HepG2 (cell line): ENCODE measurements around the gene PCIF1. TPM values are rescaled to one million over a fixed set of nuclear protein-coding genes. Genes with fewer than 3 reads are reported as not detected.

Experiments used
- CCDC6 ChIP-seq: sonication (generic); formaldehyde crosslinking; IDR thresholded peaks from 2 replicates; pipeline ENCODE4 v1.8.1; 2022; ENCODE audit warnings: mild to moderate bottlenecking, missing genetic modification reagents, moderate library complexity
- CEBPB ChIP-seq: IDR thresholded peaks from 2 replicates; pipeline ENCODE4 v1.6.1; 2011; ENCODE audit warnings: low read depth, low read length, improper control_type of control experiment, borderline replicate concordance
- FOXK2 ChIP-seq: fragments of 450-650 bp; IDR thresholded peaks from 2 replicates; pipeline ENCODE4 v1.6.1; 2016
- HOXA7 ChIP-seq: sonication (generic); formaldehyde crosslinking; IDR thresholded peaks from 2 replicates; pipeline ENCODE4 v1.8.1; 2022; ENCODE audit warnings: mild to moderate bottlenecking, missing genetic modification reagents, moderate library complexity
- ISX ChIP-seq: sonication (generic); formaldehyde crosslinking; conservative IDR thresholded peaks from 2 replicates; pipeline ENCODE4 v1.5.0; 2020; ENCODE audit warnings: missing genetic modification reagents
- MAFF ChIP-seq: IDR thresholded peaks from 2 replicates; pipeline ENCODE4 v1.6.1; 2011; ENCODE audit warnings: low read depth, low read length, improper control_type of control experiment
- MEF2D ChIP-seq: sonication (generic); formaldehyde crosslinking; IDR thresholded peaks from 2 replicates; pipeline ENCODE4 v1.5.1; 2020; ENCODE audit warnings: mild to moderate bottlenecking, missing genetic modification reagents
- NFE2L1 ChIP-seq: sonication (generic); formaldehyde crosslinking; IDR thresholded peaks from 2 replicates; pipeline ENCODE4 v1.4.0; 2020; ENCODE audit warnings: missing genetic modification reagents, mild to moderate bottlenecking, borderline replicate concordance
- ZNF530 ChIP-seq: sonication (generic); formaldehyde crosslinking; IDR thresholded peaks from 2 replicates; pipeline ENCODE4 v1.5.0; 2020; ENCODE audit warnings: low read depth, mild to moderate bottlenecking, missing genetic modification reagents
- ZNF792 ChIP-seq: IDR thresholded peaks from 2 replicates; pipeline ENCODE4 v1.6.1; 2016
- ZSCAN22 ChIP-seq: sonication (generic); formaldehyde crosslinking; IDR thresholded peaks from 2 replicates; pipeline ENCODE4 v1.4.0; 2020; ENCODE audit warnings: mild to moderate bottlenecking, missing genetic modification reagents
- polyA plus RNA-seq, 8 experiments: library from polyadenylated mRNA; depleted of rRNA in 3 of 8; stranded (reverse) in 7 of 8; unstranded in 1 of 8; fragments of >200 nt; fragmentation: Illumina TruSeq in 4 of 8; extraction: Trizol in 4 of 8; gene quantifications; 2 replicates each; pipeline versions ENCODE4 v1.2.1 to v1.2.3, GENCODE V29; 2011 to 2016; ENCODE audit warnings: low read depth in 4 of 8, missing spikeins in 1 of 8, mixed read lengths in 1 of 8; ENCODE audit not compliant: insufficient read depth in 1 of 8
- total RNA-seq, 5 experiments: library from RNA; depleted of rRNA; stranded (reverse); fragments of >200 nt; fragmentation: Illumina TruSeq; extraction: Trizol; gene quantifications; 2 replicates each; pipeline ENCODE4 v1.2.3, GENCODE V29; 2016; ENCODE audit warnings: low read depth in 1 of 5
- TF ChIP-seq, protein P1 (sequence below): sonication (generic); formaldehyde crosslinking; conservative IDR thresholded peaks from 2 replicates; pipeline ENCODE4 v1.8.0; 2022; ENCODE audit warnings: low read depth, missing genetic modification reagents
- TF ChIP-seq, protein P2 (sequence below): sonication (generic); formaldehyde crosslinking; IDR thresholded peaks from 2 replicates; pipeline ENCODE4 v1.9.0; 2022; ENCODE audit warnings: low read depth, missing genetic modification reagents
- TF ChIP-seq, protein P3 (sequence below): fragments of 450-650 bp; IDR thresholded peaks from 2 replicates; pipeline ENCODE4 v1.6.1; 2017; ENCODE audit warnings: mild to moderate bottlenecking
- TF ChIP-seq, protein P4 (sequence below): sonication (generic); formaldehyde crosslinking; IDR thresholded peaks from 2 replicates; pipeline ENCODE4 v1.4.0; 2020; ENCODE audit warnings: missing genetic modification reagents, borderline replicate concordance
- TF ChIP-seq, protein P5 (sequence below), 2 experiments: IDR thresholded peaks; 2 replicates each; pipeline ENCODE4 v1.6.1; 2011 to 2012; ENCODE audit warnings: low read length in 2 of 2, borderline replicate concordance in 1 of 2, low read depth in 1 of 2, mild to moderate bottlenecking in 1 of 2, moderate library complexity in 1 of 2

PCIF1 gene
- total and polyA plus RNA-seq, 2 of the 13 experiments (the other 11 are each of a cell fraction or from before 2014, with no cell fraction given) = 20.9 to 24.4 TPM

DNA sequence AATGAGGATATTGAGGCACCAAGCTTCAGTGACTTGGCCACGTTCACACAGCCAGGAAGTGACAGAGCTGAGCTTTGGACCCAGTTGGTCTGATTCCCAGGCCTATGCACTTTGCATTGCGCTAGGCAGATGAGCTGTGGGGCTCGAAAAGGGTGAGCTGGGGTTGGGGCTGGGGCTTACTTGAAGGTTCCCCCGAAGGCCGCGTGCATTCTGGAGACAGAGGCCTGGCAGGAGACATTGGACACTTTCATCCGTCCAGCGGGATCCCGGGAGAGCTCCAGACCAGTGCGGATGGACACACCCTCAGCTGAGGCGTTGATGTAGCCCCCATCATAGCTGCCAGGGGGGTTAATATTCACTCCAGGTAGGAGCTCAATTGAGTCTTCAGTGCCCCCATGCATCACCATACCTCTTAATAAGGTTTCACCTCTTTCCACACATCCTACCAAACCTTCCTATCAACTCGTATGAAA, 25.1 kb upstream of the PCIF1 start (continued):
- TF ChIP-seq CEBPB = peak; percentile 12; the same call in 1 of the 2 replicates
- TF ChIP-seq, protein P1, sequence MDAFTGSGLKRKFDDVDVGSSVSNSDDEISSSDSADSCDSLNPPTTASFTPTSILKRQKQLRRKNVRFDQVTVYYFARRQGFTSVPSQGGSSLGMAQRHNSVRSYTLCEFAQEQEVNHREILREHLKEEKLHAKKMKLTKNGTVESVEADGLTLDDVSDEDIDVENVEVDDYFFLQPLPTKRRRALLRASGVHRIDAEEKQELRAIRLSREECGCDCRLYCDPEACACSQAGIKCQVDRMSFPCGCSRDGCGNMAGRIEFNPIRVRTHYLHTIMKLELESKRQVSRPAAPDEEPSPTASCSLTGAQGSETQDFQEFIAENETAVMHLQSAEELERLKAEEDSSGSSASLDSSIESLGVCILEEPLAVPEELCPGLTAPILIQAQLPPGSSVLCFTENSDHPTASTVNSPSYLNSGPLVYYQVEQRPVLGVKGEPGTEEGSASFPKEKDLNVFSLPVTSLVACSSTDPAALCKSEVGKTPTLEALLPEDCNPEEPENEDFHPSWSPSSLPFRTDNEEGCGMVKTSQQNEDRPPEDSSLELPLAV = no peak
- no peak for TF ChIP-seq CCDC6 (CRISPR knock-in tag)
- peak; percentile 75 for TF ChIP-seq MEF2D
- TF ChIP-seq NFE2L1 (CRISPR knock-in tag) = no peak
- no peak for TF ChIP-seq ISX (CRISPR knock-in tag)
- TF ChIP-seq ZNF530 (CRISPR knock-in tag) = no peak
- TF ChIP-seq, protein P2, sequence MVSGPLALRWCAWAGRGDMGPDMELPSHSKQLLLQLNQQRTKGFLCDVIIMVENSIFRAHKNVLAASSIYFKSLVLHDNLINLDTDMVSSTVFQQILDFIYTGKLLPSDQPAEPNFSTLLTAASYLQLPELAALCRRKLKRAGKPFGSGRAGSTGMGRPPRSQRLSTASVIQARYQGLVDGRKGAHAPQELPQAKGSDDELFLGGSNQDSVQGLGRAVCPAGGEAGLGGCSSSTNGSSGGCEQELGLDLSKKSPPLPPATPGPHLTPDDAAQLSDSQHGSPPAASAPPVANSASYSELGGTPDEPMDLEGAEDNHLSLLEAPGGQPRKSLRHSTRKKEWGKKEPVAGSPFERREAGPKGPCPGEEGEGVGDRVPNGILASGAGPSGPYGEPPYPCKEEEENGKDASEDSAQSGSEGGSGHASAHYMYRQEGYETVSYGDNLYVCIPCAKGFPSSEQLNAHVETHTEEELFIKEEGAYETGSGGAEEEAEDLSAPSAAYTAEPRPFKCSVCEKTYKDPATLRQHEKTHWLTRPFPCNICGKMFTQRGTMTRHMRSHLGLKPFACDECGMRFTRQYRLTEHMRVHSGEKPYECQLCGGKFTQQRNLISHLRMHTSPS = no peak
- TF ChIP-seq, protein P3, sequence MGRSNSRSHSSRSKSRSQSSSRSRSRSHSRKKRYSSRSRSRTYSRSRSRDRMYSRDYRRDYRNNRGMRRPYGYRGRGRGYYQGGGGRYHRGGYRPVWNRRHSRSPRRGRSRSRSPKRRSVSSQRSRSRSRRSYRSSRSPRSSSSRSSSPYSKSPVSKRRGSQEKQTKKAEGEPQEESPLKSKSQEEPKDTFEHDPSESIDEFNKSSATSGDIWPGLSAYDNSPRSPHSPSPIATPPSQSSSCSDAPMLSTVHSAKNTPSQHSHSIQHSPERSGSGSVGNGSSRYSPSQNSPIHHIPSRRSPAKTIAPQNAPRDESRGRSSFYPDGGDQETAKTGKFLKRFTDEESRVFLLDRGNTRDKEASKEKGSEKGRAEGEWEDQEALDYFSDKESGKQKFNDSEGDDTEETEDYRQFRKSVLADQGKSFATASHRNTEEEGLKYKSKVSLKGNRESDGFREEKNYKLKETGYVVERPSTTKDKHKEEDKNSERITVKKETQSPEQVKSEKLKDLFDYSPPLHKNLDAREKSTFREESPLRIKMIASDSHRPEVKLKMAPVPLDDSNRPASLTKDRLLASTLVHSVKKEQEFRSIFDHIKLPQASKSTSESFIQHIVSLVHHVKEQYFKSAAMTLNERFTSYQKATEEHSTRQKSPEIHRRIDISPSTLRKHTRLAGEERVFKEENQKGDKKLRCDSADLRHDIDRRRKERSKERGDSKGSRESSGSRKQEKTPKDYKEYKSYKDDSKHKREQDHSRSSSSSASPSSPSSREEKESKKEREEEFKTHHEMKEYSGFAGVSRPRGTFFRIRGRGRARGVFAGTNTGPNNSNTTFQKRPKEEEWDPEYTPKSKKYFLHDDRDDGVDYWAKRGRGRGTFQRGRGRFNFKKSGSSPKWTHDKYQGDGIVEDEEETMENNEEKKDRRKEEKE = no peak
- TF ChIP-seq, protein P4, sequence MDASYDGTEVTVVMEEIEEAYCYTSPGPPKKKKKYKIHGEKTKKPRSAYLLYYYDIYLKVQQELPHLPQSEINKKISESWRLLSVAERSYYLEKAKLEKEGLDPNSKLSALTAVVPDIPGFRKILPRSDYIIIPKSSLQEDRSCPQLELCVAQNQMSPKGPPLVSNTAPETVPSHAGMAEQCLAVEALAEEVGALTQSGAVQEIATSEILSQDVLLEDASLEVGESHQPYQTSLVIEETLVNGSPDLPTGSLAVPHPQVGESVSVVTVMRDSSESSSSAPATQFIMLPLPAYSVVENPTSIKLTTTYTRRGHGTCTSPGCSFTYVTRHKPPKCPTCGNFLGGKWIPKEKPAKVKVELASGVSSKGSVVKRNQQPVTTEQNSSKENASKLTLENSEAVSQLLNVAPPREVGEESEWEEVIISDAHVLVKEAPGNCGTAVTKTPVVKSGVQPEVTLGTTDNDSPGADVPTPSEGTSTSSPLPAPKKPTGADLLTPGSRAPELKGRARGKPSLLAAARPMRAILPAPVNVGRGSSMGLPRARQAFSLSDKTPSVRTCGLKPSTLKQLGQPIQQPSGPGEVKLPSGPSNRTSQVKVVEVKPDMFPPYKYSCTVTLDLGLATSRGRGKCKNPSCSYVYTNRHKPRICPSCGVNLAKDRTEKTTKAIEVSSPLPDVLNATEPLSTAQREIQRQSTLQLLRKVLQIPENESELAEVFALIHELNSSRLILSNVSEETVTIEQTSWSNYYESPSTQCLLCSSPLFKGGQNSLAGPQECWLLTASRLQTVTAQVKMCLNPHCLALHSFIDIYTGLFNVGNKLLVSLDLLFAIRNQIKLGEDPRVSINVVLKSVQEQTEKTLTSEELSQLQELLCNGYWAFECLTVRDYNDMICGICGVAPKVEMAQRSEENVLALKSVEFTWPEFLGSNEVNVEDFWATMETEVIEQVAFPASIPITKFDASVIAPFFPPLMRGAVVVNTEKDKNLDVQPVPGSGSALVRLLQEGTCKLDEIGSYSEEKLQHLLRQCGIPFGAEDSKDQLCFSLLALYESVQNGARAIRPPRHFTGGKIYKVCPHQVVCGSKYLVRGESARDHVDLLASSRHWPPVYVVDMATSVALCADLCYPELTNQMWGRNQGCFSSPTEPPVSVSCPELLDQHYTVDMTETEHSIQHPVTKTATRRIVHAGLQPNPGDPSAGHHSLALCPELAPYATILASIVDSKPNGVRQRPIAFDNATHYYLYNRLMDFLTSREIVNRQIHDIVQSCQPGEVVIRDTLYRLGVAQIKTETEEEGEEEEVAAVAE = no peak
- TF ChIP-seq FOXK2 = no peak
- TF ChIP-seq ZNF792 (CRISPR knock-in tag) = peak; percentile 23
- TF ChIP-seq MAFF = no peak
- TF ChIP-seq, protein P5, sequence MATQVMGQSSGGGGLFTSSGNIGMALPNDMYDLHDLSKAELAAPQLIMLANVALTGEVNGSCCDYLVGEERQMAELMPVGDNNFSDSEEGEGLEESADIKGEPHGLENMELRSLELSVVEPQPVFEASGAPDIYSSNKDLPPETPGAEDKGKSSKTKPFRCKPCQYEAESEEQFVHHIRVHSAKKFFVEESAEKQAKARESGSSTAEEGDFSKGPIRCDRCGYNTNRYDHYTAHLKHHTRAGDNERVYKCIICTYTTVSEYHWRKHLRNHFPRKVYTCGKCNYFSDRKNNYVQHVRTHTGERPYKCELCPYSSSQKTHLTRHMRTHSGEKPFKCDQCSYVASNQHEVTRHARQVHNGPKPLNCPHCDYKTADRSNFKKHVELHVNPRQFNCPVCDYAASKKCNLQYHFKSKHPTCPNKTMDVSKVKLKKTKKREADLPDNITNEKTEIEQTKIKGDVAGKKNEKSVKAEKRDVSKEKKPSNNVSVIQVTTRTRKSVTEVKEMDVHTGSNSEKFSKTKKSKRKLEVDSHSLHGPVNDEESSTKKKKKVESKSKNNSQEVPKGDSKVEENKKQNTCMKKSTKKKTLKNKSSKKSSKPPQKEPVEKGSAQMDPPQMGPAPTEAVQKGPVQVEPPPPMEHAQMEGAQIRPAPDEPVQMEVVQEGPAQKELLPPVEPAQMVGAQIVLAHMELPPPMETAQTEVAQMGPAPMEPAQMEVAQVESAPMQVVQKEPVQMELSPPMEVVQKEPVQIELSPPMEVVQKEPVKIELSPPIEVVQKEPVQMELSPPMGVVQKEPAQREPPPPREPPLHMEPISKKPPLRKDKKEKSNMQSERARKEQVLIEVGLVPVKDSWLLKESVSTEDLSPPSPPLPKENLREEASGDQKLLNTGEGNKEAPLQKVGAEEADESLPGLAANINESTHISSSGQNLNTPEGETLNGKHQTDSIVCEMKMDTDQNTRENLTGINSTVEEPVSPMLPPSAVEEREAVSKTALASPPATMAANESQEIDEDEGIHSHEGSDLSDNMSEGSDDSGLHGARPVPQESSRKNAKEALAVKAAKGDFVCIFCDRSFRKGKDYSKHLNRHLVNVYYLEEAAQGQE (IDR thresholded peaks at IDR 0.05; ENCODE audit: borderline replicate concordance in 1 of 2, low read depth in 1 of 2, low read length in 2 of 2) = no peak; a peak in 1 of 4 replicates
- no peak for TF ChIP-seq ZSCAN22 (CRISPR knock-in tag)
- no peak for TF ChIP-seq HOXA7 (CRISPR knock-in tag)
